Neural crest cell (in vitro differentiated cells): ENCODE results near the gene MTHFSD. TPM values are rescaled to one million over a fixed set of nuclear protein-coding genes. Genes with fewer than 3 reads are reported as not detected.
A peak's percentile ranks its signal among the peaks of the same experiment; 100 is the strongest.

ENCODE experiments used
- DNase-seq: peaks from one replicate; pipeline ENCODE4 v3.0.0; 2021; ENCODE audit warnings: low read depth, mixed read lengths, low spot score
- H3K27ac Mint-ChIP-seq: one replicate; pipeline ENCODE4 v1.8.0; 2021; ENCODE audit warnings: mild to moderate bottlenecking, mixed read lengths; ENCODE audit not compliant: unreplicated experiment
- H3K27me3 Mint-ChIP-seq: 2 replicates; pipeline ENCODE4 v1.8.0; 2021; ENCODE audit warnings: low read depth, mild to moderate bottlenecking, mixed read lengths
- H3K36me3 Mint-ChIP-seq: 2 replicates; pipeline ENCODE4 v1.8.0; 2021; ENCODE audit warnings: low read depth, mild to moderate bottlenecking, mixed read lengths
- H3K4me1 Mint-ChIP-seq: 2 replicates; pipeline ENCODE4 v1.8.0; 2021; ENCODE audit warnings: mixed read lengths
- H3K4me3 Mint-ChIP-seq: one replicate; pipeline ENCODE4 v1.8.0; 2021; ENCODE audit warnings: mild to moderate bottlenecking, mixed read lengths
- H3K9me3 Mint-ChIP-seq: 2 replicates; pipeline ENCODE4 v1.8.0; 2021; ENCODE audit warnings: mixed read lengths
- CTCF ChIP-seq: fragments of 200-600 bp; sonication (generic); conservative IDR thresholded peaks from 2 replicates; pipeline ENCODE4 v1.5.0; 2021; ENCODE audit warnings: antibody characterized with exemption, mild to moderate bottlenecking
- total RNA-seq: library from RNA; stranded (reverse); gene quantifications from 2 replicates; pipeline ENCODE4 v1.2.1, GENCODE V29; 2021

Gene MTHFSD
- total RNA-seq, 1 donor from 2014 or later = 14.0 TPM

GRCh38 chr16:86568677-86569623, 13.9 kb upstream of the MTHFSD start:
- Mint-ChIP-seq H3K36me3 (no peaks in the 10 kb centered on the region), H3K4me1 (peaks cover 9% of the 10 kb centered on the region), H3K9me3 (no peaks in the 10 kb centered on the region), H3K27ac (no peak overlapping the region), H3K27me3 (peaks cover 92% of the 10 kb centered on the region), H3K4me3 (peak overlapping the region; percentile 67)
- no peak for TF ChIP-seq CTCF
- no peak for DNase-seq

DNA sequence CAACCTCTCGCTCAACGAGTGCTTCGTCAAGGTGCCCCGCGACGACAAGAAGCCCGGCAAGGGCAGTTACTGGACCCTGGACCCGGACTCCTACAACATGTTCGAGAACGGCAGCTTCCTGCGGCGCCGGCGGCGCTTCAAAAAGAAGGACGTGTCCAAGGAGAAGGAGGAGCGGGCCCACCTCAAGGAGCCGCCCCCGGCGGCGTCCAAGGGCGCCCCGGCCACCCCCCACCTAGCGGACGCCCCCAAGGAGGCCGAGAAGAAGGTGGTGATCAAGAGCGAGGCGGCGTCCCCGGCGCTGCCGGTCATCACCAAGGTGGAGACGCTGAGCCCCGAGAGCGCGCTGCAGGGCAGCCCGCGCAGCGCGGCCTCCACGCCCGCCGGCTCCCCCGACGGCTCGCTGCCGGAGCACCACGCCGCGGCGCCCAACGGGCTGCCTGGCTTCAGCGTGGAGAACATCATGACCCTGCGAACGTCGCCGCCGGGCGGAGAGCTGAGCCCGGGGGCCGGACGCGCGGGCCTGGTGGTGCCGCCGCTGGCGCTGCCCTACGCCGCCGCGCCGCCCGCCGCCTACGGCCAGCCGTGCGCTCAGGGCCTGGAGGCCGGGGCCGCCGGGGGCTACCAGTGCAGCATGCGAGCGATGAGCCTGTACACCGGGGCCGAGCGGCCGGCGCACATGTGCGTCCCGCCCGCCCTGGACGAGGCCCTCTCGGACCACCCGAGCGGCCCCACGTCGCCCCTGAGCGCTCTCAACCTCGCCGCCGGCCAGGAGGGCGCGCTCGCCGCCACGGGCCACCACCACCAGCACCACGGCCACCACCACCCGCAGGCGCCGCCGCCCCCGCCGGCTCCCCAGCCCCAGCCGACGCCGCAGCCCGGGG, 12.9 kb upstream of the MTHFSD start:
- Mint-ChIP-seq H3K27ac (no peak overlapping the region), H3K4me1 (peaks cover 19% of the 10 kb centered on the region), H3K4me3 (peak overlapping the region; percentile 47), H3K9me3 (no peaks in the 10 kb centered on the region), H3K27me3 (peaks cover 92% of the 10 kb centered on the region), H3K36me3 (no peaks in the 10 kb centered on the region)
- TF ChIP-seq CTCF = no peak
- DNase-seq = no peak

GRCh38 chr16:86566966-86567700, 12.1 kb upstream of the MTHFSD start:
- H3K4me1 Mint-ChIP-seq = peaks cover 19% of the 10 kb centered on the region
- no peak for DNase-seq
- no peaks in the 10 kb centered on the region for H3K9me3 Mint-ChIP-seq
- no peak overlapping the region for H3K27ac Mint-ChIP-seq
- H3K4me3 Mint-ChIP-seq = peak overlapping the region; percentile 47
- no peak for TF ChIP-seq CTCF
- peaks cover 90% of the 10 kb centered on the region for H3K27me3 Mint-ChIP-seq
- no peaks in the 10 kb centered on the region for H3K36me3 Mint-ChIP-seq

- peaks cover 19% of the 10 kb centered on the region for H3K4me1 Mint-ChIP-seq
- H3K36me3 Mint-ChIP-seq = no peaks in the 10 kb centered on the region
- H3K27ac Mint-ChIP-seq = no peak within 1 kb of the TSS
- TF ChIP-seq CTCF = no peak
- DNase-seq = peak; percentile 80
- peaks cover 87% of the 10 kb centered on the region for H3K27me3 Mint-ChIP-seq
- H3K9me3 Mint-ChIP-seq = no peaks in the 10 kb centered on the region
- H3K4me3 Mint-ChIP-seq = peak within 1 kb of the TSS; percentile 62
Observed at GRCh38 chr16:86566601-86566965, 11.5 kb upstream of the MTHFSD start, which contains the start of gene FOXC2. Gene FOXC2, plus strand, starts transcription at chr16:86566829. Its CDS starts 507 bp downstream, at chr16:86567336.
